WI38 (cell line): ENCODE data around the gene TCF3.

Experiments
- H3K4me3 ChIP-seq: 2 replicates; pipeline ENCODE4 v1.5.1; 2011; ENCODE audit warnings: low read depth, mild to moderate bottlenecking, control low read depth, low read length
- CTCF ChIP-seq: IDR thresholded peaks from 2 replicates; pipeline ENCODE4 v1.5.1; 2012; ENCODE audit warnings: low read depth, mild to moderate bottlenecking, control low read depth, low read length

The TCF3 gene

DNA sequence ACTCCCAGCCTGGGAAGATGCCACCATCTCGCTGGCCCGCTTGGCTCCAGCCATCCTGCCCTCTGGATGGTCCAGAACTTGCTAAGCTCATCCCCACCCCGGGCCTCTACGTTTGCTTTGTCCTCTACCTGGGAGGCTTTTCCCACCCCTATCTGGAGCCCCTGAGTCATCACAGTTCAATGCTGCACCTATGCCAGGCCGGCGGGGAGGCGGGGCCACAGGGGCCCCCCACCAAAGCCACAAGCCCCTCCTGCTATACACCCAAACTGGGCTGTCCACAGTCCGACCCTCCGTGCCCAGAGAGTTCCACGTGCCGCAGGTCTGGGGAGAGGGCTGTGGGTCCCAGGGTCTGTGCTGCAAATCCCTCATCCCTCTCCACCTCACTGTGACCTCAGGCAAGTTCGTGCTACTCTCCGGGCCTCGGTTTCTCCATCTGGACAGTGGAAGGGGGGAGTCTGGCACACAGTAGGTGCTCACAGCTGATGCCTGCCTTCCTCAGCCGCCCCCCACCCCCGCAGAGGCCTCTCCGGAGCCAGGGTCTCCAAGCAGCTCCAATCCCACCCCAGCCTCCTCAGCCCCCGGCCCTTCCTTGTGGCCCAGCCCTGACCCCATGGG is 1.9 kb upstream of the TCF3 start:
- no peak for TF ChIP-seq CTCF
- no peak overlapping the region for H3K4me3 ChIP-seq

GRCh38 chr19:1653300-1653628 is 849 bp upstream of the TCF3 start:
- TF ChIP-seq CTCF, result no peak
- H3K4me3 ChIP-seq, result peak overlapping the region; percentile 61

GRCh38 chr19:1651568-1652291 is 685 bp downstream of the TCF3 start:
- peak overlapping the region; percentile 85 for H3K4me3 ChIP-seq
- TF ChIP-seq CTCF, result no peak

GRCh38 chr19:1650650-1651567 is 1.5 kb downstream of the TCF3 start:
- peak overlapping the region; percentile 85 for H3K4me3 ChIP-seq

GRCh38 chr19:1649706-1650649 is 2.4 kb downstream of the TCF3 start:
- peak overlapping the region; percentile 85 for H3K4me3 ChIP-seq
- TF ChIP-seq CTCF, result no peak

More at GRCh38 chr19:1650650-1651567, 1.5 kb downstream of the TCF3 start:
- no peak for TF ChIP-seq CTCF

DNA sequence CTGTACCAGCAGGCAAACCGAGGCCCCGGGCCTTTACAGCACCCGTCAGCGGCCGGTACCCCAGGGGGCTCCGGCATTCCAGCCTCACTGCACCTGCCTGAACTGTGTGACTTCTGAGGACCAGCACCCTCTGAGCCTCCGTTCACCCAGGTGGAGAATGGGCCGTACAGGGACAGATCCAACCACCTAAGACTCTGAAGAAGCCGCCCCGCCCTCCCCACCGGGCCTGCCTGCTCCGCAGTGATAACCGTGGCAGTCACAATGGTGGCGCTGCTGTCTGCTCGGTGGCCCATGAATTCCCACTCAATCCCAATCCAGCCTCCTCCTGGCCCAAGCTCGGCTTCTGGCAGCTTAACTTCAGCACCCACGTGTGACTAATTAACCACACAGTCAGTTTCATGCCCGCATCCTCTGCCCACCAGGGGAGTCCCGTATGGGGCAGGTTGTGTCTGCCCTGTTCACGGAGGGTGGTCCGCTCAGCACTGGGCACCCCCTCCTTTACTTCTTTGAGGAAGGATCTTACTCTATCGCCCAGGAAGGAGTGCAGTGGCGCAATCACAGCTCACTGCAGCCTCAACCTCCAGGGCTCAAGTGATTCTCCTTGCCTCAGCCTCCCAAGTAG is 3.4 kb downstream of the TCF3 start:
- no peak overlapping the region for H3K4me3 ChIP-seq
- no peak for TF ChIP-seq CTCF
